Dedifferentiated amniotic fluid mesenchymal stem cell (primary cell): ENCODE data around the gene ZSCAN10.
"Not testable (repeated sequence)": the region's sequence is repeated elsewhere in the genome, so short reads cannot be mapped to it uniquely, and the experiment has no call there.

ENCODE experiments used
- DNase-seq: peaks from one replicate; pipeline ENCODE4 v3.0.0-alpha.2; 2016; ENCODE audit errors: extremely low spot score

Gene ZSCAN10

GRCh38 chr16:3085868-3086595 is 13.1 kb downstream of the ZSCAN10 start:
- DNase-seq, result no peak

DNA sequence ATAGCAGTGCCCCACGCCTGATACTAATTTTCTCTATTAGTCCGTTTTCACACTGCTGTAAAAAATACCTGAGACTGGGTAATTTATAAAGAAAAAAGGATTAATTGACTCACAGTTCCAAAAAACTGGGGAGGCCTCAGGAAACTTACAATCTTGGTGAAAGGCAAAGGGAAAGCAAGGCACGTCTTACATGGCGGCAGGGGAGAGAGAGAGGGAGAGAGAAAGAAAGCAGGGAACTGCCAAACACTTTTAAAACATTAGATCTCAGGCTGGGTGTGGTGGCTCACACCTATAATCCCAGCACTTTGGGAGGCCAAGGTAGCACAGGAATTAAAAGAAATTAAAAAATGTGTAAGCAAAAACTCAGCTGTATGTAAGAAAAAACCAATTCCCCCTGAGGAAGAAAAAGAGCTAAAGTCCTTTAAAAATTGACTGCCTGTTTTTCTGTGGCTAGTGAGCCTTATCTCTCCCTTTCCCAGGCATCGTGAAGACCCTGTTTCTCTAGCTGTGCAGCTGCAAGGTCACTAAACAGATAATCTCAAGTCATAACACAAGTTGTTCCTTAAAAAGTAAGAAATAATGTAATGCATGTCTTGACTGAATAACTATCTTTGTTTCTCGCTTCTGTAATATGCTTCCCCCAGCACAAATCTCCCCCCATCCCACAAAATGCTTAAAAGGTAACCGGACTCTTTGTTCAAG is 14.0 kb downstream of the ZSCAN10 start:
- no peak for DNase-seq

GRCh38 chr16:3084491-3084890 is 14.6 kb downstream of the ZSCAN10 start:
- no peak for DNase-seq

GRCh38 chr16:3083408-3083807 is 15.7 kb downstream of the ZSCAN10 start:
- DNase-seq, result not testable (repeated sequence)

DNA sequence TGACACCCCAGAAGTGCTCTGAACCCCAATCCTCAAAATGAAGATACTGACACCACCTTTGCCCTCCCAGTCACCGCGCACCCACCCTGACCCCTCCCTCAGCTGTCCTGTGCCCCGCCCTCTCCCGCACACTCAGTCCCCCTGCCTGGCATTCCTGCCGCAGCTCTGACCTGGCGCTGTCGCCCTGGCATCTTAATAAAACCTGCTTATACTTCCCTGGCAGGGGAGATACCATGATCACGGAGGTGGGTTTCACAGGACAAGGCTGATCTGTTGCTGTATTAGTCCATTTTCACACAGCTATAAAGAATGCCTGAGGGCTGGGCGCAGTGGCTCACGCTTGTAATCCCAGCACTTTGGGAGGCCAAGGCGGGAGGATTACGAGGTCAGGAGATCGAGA is 17.1 kb downstream of the ZSCAN10 start:
- DNase-seq, result not testable (repeated sequence)

- no peak for DNase-seq
Observed at GRCh38 chr16:3080024-3080423, 19.1 kb downstream of the ZSCAN10 start.

GRCh38 chr16:3076577-3076976 is 22.5 kb downstream of the ZSCAN10 start:
- DNase-seq, result no peak

- not testable (repeated sequence) for DNase-seq
Observed at GRCh38 chr16:3075946-3076345, 23.1 kb downstream of the ZSCAN10 start.

GRCh38 chr16:3075523-3075915 is 23.6 kb downstream of the ZSCAN10 start:
- no peak for DNase-seq

DNA sequence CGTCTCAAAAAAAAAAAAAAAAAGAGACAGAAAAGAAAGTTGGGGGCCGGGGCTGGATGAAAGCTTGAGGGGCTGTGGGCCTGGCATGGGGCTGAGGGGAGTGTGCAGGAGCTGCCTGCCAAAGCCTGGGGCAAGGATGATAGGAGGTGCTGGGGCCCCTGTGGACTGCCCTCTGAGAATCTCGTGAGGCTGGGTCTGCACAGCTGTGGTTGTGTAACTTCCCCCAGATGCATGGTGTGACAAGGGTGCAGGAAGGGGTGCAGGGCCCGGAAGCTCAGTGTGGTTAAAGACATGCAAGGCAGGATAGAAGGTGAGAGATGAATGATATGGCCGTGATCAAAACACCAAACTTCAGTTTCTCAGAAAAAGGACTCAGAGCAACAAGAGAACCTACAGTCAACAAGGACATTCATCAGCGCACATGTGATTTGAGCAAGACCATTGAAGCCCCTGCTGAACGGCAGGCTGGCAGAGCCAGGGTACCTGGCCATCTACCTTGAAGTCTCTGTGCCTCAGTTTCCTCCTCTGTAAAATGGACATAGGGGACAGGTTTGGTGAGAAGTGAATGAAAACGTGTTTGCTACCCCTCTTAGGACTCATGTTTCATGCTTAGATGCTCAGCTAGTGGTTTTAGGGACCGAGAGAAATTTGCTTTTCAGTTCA is 24.1 kb downstream of the ZSCAN10 start:
- DNase-seq, result no peak

DNA sequence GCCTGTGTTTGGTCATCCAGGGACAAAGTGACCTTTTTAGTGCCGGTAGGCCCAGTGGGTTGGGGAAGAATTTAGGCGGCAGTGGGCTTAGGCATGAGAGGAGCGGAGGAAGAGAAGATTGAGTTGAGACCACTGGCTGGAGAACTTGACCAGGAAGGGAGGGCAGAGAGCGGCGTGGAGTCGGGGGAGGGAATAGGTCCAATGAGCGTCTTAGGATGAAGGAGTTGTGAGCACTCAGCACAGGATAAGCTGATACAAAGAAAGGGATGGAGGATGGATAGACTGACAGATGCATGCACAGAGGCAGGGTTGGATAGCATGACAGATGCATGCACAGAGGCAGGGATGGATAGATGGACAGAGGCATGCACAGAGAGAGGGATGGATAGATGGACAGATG is 25.6 kb downstream of the ZSCAN10 start:
- no peak for DNase-seq

DNA sequence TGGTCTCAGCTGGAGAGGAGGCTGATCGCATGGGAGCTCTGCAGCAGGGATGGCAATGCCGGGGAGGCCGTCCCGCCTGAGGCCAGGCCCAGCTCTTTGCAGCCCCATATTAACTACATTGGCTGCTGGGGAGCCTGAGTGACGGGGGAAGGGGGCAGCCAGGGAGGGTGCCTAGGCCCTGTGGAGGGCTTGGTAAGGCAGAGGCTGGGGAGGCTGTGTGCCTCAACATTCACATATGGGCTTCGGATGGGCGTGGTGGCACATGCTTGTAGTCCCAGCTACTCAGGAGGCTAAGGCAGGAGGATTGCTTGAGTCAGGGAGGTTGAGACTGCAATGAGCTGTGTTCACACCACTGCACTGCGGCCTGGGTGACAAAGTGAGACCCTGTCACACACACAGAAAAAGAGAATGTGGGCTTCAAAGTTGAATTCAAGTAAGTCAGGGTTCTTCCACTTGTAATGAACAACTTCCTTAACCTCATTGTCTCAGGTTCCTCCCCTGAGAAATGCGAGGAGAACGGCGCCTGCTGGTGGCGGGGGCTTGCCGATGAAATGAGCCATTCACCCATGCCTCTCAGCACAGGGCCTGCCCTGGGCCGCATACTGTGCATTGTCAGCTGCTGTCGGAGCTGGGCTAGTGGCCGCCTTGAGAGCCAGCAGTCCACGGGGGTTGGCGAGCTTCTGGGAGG is 26.4 kb downstream of the ZSCAN10 start:
- not testable (repeated sequence) for DNase-seq

DNA sequence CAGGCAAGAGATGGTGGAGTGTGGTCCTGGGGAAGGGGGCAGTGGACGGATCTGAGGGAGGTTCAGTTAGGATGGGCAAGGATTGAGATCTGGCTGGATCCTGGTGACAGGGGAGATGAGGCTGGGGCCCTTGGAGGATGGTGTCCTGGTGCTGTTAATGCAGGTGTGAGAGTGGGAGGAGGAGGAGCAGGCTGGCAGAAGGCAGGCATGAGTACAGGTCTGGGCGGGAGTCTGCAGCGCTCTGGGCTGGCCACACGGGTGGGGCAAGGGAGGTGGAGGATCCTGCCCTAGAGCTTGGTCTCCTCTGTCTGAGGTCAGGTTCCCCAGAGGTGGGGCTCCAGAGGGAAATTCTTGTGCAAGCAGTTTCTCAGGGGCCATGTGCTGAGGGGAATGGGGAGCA is 26.9 kb downstream of the ZSCAN10 start:
- DNase-seq, result not testable (repeated sequence)

- no peak for DNase-seq
Observed at GRCh38 chr16:3071655-3072054, 27.4 kb downstream of the ZSCAN10 start.

DNA sequence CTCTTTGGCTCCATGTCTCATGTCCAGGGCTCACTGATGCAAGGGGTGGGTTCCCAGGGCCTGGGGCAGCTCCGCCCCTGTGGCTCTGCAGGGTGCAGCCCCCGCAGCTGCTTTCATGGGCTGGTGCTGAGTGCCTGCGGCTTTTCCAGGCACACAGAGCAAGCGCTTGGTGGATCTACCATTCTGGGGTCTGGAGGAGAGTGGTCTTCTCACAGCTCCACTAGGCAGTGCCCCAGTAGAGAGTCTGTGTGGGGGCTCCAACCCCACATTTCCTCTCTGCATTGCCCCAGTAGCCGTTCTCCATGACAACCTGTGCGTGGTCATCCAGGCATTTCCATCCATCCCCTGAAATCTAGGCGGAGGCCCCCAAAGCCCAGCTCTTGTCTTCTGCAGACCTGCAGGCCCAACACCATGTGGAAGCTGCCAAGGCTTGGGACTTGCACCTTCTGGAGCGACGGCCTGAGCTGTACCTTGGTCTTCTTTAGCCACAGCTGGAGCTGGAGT is 28.4 kb downstream of the ZSCAN10 start:
- no peak for DNase-seq

GRCh38 chr16:3069146-3069545 is 29.9 kb downstream of the ZSCAN10 start:
- not testable (repeated sequence) for DNase-seq

DNA sequence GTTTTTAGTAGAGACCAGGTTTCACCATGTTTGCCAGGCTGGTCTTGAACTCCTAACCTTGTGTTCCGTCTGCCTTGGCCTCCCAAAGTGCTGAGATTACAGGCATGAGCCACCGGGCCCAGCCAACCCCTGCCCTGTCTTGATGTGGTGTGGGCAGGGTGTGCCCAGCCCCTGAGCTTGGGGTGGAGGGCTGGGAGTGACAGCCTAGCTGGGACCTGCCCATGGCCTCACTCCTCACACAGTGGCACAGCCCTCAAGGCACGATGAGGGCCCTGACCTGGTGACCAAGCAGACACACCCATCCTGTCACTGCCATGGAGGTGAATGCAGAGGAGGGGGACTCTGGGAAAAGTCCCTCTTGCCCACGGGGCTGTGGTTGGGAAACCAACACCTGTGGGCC is 30.6 kb downstream of the ZSCAN10 start:
- no peak for DNase-seq

DNA sequence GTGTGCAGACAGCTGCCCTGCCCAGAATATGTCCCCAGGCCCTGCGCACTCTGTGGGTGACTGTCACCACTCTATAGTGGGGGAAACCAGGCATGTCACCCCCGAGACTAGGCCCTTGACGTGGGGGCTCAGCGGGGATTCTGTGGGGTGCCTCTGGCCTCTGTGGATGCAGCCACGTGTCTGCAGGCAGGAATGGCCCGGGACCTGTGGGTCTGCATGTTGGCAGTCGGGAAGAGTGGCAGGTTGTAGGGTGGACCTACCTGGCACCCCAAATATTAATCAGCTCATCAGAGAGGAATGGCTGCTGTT is 32.7 kb downstream of the ZSCAN10 start:
- DNase-seq, result no peak

DNA sequence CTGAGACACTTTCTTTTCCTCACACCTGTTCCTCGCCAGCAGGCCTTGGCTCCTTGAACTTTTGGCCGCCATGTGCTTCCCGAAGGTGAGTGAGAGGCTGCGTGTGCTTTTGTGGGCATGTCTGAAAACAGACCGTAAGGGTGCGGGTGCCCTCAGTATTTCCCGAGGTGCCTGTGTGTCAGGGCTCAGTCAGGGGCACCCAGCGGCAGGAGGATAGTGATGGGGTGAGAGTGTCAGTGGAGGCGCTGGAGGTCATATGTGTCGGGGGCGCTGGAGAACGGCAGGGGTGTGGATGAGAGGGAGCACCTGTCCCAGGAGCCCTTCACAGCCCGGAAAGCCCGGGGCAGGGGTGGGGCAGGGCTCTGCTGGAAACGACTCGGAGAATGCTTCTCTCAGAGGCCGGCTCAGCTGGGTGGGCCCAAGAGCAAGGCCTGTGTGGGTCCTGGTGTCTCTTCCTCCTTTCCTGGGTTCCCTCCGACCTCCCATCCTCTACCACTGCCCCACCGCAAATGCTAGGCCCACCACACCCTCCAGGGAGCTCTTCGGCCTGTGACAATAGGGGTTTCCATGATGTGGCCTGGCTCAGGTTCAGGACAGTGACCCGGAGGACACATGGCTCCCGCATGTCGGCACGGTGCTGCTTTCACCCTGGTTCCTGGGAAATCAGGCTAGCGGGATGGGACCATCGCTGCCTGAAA is 33.2 kb downstream of the ZSCAN10 start:
- no peak for DNase-seq

DNA sequence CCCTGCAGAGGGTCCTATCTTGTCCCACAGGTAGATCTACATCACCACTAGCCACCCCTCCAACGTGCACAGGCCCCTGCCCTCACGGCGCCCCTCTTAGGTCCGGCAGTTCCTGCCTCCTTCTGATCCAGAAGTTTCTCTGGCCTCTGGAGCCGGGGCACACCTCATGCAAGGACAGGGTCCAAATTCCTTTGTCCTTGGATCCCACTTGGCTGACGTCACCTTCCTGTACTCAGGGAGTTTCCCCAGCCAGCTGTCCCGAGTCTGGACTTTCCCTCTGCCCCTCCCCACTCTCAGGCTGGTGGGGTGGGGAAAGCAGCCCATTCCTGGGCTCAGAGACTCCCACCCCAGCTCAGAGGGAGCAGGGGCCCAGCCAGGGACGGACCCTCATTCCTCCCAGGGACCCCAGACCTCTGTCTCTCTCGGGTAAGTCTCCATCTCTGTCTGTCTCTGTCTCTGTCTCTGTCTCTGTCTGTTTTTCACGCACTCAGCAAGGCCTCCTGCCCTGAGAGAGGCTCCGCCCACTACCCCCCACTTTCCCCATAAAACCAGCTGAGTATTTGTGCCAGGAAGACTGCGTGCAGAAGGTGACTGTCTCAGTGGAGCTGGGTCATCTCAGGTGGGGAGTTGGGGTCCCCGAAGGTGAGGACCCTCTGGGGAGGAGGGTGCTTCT is 33.9 kb downstream of the ZSCAN10 start, which contains the start of gene IL32:
IL32 (plus strand) TSS at position 572 of the 673 bp plus-strand sequence. CDS start 172 bp downstream, outside the sequence.
- peak; percentile 73 for DNase-seq
